ENCODE measurements around the gene THPO.

GRCh38 chr3:184391266-184391665, 13.3 kb upstream of the THPO start:
- TF ChIP-seq EP300 (IDR thresholded peaks at IDR 0.05; ENCODE audit: borderline replicate concordance) (no peak), CREB1 (IDR thresholded peaks at IDR 0.05; ENCODE audit: low read depth) (no peak), FOXM1 (IDR thresholded peaks at IDR 0.05; ENCODE audit: borderline replicate concordance, low read depth) (no peak), TCF12 (IDR thresholded peaks at IDR 0.05; ENCODE audit: low read depth) (no peak), CEBPB (IDR thresholded peaks at IDR 0.05) (no peak), RAD21 (IDR thresholded peaks at IDR 0.05; ENCODE audit: low read depth) (no peak), EGR1 (IDR thresholded peaks at IDR 0.05) (no peak), NFIC (IDR thresholded peaks at IDR 0.05) (no peak), YY1 (IDR thresholded peaks at IDR 0.05; ENCODE audit: low read depth) (no peak)
- TF ChIP-seq, protein P1, sequence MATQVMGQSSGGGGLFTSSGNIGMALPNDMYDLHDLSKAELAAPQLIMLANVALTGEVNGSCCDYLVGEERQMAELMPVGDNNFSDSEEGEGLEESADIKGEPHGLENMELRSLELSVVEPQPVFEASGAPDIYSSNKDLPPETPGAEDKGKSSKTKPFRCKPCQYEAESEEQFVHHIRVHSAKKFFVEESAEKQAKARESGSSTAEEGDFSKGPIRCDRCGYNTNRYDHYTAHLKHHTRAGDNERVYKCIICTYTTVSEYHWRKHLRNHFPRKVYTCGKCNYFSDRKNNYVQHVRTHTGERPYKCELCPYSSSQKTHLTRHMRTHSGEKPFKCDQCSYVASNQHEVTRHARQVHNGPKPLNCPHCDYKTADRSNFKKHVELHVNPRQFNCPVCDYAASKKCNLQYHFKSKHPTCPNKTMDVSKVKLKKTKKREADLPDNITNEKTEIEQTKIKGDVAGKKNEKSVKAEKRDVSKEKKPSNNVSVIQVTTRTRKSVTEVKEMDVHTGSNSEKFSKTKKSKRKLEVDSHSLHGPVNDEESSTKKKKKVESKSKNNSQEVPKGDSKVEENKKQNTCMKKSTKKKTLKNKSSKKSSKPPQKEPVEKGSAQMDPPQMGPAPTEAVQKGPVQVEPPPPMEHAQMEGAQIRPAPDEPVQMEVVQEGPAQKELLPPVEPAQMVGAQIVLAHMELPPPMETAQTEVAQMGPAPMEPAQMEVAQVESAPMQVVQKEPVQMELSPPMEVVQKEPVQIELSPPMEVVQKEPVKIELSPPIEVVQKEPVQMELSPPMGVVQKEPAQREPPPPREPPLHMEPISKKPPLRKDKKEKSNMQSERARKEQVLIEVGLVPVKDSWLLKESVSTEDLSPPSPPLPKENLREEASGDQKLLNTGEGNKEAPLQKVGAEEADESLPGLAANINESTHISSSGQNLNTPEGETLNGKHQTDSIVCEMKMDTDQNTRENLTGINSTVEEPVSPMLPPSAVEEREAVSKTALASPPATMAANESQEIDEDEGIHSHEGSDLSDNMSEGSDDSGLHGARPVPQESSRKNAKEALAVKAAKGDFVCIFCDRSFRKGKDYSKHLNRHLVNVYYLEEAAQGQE (IDR thresholded peaks at IDR 0.05; ENCODE audit: low read depth): no peak
- TF ChIP-seq, protein P2, sequence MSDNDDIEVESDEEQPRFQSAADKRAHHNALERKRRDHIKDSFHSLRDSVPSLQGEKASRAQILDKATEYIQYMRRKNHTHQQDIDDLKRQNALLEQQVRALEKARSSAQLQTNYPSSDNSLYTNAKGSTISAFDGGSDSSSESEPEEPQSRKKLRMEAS (IDR thresholded peaks at IDR 0.05): no peak
